Coronary artery (tissue), 2 donors: ENCODE measurements around the gene NAV1.

ENCODE experiments used
- DNase-seq: peaks from one replicate; pipeline ENCODE4 v3.0.0-alpha.2; 2017; ENCODE audit warnings: low spot score
- H3K27ac ChIP-seq, 2 donors: fragments of 200-600 bp; sonication (generic); one replicate each; pipeline ENCODE4 v1.5.1; 2016 to 2019
- H3K4me3 ChIP-seq: fragments of 200-600 bp; sonication (generic); 2 replicates; pipeline ENCODE4 v1.5.1; 2016; ENCODE audit warnings: mild to moderate bottlenecking, moderate library complexity
- TF ChIP-seq, protein P1 (sequence below): fragments of 200-600 bp; sonication (generic); IDR thresholded peaks from one replicate; pipeline ENCODE4 v1.5.1; 2019; ENCODE audit warnings: antibody characterized with exemption

The NAV1 gene

DNA sequence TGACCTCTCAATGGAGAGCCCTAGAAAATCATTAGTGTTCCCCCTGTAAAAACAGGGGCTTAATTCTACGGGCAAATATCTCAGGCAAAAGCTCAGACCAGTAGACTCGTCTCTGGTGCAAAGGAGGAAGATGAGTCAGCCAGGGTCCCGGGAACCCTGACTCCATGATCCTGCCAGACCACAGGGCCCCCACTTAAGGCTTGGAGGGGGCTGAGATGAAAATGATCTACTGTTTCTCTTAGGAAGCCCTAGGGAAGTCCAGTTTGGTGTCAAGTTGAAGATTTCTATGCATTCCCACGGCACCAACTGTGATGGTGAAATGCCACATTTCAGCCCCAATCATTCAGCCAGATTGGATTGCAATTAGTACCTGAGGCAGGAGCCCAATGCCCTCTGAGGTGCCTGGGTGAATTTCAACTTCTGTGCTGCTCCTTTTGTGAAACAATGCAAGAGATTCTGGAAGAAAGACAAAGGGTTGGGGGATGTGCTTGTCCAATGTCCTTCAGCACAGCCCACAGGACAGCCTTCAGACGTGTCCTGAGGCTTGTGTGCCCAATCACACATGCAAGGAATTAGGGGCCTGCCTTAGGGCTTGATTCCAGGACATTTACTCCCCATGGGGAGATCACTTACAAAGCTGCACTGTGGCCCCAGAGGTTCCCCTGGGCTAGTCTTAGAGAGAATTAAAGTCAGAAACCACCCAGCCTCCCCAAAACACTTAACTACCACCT lies 18.1 kb downstream of the NAV1 start:
- TF ChIP-seq, protein P1, sequence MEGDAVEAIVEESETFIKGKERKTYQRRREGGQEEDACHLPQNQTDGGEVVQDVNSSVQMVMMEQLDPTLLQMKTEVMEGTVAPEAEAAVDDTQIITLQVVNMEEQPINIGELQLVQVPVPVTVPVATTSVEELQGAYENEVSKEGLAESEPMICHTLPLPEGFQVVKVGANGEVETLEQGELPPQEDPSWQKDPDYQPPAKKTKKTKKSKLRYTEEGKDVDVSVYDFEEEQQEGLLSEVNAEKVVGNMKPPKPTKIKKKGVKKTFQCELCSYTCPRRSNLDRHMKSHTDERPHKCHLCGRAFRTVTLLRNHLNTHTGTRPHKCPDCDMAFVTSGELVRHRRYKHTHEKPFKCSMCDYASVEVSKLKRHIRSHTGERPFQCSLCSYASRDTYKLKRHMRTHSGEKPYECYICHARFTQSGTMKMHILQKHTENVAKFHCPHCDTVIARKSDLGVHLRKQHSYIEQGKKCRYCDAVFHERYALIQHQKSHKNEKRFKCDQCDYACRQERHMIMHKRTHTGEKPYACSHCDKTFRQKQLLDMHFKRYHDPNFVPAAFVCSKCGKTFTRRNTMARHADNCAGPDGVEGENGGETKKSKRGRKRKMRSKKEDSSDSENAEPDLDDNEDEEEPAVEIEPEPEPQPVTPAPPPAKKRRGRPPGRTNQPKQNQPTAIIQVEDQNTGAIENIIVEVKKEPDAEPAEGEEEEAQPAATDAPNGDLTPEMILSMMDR = no peak
- DNase-seq = no peak
- Histone ChIP-seq H3K27ac (no peak overlapping the region), H3K4me3 (no peak overlapping the region)

DNA sequence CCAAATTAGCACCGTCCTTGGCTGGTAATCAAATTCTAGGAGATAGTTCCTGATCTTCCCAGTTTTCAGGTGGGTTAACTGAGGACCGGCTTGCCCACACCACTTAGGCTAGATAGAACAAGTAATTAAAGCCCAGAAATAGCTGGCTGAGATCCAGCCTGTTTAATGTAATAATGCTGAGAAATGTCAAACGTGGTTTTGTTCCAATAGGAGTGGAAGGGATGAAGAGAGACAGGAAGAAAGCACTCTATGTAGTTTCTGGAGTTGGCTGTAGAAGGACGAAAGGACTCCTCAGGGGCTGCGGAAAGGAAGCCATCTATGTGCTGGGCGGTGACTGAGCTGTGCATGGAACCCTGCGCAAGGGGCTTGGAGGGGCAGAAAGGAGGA lies 18.6 kb downstream of the NAV1 start:
- Histone ChIP-seq H3K27ac (no peak overlapping the region), H3K4me3 (no peak overlapping the region)
- TF ChIP-seq, protein P1 = no peak
- DNase-seq = no peak

DNA sequence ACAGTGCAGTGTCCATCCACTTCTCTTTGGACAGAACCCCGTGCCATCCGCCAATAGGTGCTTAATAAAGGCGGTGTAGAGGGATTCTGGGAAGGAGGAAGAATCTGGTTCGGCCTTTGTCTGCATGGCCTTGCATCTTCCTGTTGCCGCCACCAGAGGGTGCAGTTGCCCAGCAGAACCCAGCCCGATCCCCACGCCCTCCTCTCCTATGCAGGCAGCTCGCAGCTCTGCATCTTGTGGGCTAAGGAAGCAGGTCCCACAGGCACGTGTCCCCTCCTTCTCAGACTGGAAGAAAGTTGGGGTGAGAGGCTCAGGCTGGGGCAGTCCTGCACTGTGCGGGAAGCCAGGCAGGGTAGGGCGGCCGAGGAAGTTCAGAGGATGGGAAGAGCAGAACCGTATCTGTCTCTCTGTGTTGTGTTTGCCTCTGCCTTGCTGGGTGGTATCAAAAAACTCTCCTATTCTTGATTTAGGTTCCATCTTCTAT lies 20.8 kb downstream of the NAV1 start:
- TF ChIP-seq, protein P1 = peak; percentile 78
- DNase-seq = peak; percentile 80
- Histone ChIP-seq H3K27ac (no peak overlapping the region), H3K4me3 (no peak overlapping the region)

DNA sequence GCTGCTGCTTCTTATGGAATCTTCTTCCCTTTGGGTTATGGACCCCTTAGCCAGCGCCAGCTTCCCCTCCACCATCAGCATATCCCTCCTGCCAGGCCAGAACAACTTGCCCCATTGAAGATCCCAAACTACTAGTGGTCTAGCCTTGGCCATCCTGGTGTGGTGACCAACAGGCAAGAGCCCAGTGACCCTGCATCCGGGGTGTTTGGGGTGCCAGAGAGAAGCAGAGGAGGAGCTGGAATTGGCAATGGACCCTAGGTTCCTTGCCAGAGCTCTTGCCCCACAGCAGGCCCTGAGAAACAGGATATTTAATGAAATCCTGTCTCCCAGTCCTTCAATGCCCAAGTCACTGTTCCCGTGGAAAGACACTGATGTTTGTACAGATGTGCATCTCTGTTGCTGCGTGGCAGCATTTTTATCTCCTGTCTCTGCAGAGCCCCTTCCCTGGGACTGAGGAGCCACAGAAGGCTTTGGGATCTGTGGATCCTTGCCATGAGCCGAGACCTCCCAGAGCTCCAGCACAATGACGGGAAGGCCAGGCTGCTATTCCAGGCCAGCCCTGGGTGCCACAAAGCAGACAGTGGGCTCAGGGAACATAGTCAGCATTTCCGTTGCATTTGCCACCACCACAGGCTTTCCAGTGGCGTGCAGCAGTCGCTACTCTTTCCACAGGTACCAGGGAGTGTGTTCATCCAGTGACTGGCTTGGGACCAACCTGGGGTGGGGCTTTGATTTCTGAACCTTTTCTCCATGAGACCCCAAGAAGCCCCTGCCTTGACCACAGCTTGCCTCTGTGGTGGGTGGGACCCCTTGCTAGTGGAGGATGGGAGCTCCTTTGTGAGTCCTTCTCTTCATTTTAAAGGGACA lies 21.6 kb downstream of the NAV1 start:
- TF ChIP-seq, protein P1 = no peak
- Histone ChIP-seq H3K4me3 (no peak overlapping the region), H3K27ac (peak overlapping the region in 1 of 2 donors; percentile 9)
- DNase-seq = peak; percentile 68

DNA sequence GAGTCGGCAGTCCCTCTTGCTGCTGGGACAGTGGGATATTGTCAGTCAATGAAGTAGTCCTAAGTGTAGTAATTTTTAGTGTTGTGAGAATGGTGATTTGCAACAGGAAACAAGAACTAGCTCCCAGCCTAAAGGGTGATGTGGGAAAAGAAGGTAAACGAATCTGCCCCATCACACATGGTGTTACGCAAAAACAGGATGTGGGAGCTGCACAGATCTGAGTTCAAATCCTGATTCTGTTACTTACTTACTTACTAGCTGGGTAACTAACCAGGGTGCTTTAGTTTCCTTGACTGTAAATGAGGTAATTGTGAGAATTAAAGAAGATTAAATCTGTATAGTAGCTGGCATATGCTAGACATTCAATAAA lies 22.3 kb downstream of the NAV1 start:
- peak; percentile 38 for DNase-seq
- TF ChIP-seq, protein P1 = no peak
- Histone ChIP-seq H3K4me3 (no peak overlapping the region), H3K27ac (no peak overlapping the region)

DNA sequence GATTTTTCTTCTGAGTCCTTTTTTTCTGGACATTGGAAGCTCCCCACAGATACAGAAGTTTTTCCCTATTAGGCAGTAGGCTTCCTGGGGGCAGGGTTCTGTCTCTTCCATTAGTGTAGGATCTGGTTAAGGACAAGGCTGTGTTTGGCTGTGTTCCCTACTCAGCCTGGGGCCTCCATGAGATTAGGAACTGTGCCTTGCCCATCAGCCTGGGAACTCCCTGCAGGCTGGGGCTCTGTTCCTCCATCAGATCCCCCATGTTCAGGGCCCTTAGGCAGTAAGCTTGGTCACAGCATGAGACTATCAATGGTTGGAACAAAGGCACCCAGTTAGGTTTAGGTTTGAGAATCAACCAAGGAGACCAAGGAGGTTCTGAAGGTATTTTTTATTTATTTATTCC lies 22.7 kb downstream of the NAV1 start:
- Histone ChIP-seq H3K27ac (no peak overlapping the region), H3K4me3 (no peak overlapping the region)
- TF ChIP-seq, protein P1 = no peak
- DNase-seq = peak; percentile 36
